Activated B cell treated with CpG ODN at 0.5 μM for 24 hours (primary cell): ENCODE results near the gene KIAA0825. TPM values are rescaled to one million over a fixed set of nuclear protein-coding genes. Genes with fewer than 3 reads are reported as not detected.

ENCODE experiments used
- ATAC-seq: fragments of 200-7000 bp; cut with Tn5 transposase; one replicate; pipeline ENCODE4 v1.10.0; 2021; ENCODE audit warnings: low read depth, mild to moderate bottlenecking, moderate library complexity
- CTCF ChIA-PET: fragments of 350-600 bp; sonication (Branson Sonifier 250); formaldehyde crosslinking; loops from one replicate; lab custom pipeline; 2021; ENCODE audit warnings: antibody characterized with exemption; lab: Charles Lee
- POLR2A ChIA-PET: fragments of 350-600 bp; sonication (Branson Sonifier 250); formaldehyde crosslinking; loops from one replicate; lab custom pipeline; 2021; ENCODE audit warnings: antibody characterized with exemption; lab: Charles Lee
- DNase-seq: peaks from one replicate; pipeline ENCODE4 v3.0.0; 2022
- H3K27ac Mint-ChIP-seq: one replicate; pipeline ENCODE4 v1.8.0; 2020; ENCODE audit warnings: mixed read lengths
- H3K27me3 Mint-ChIP-seq: one replicate; pipeline ENCODE4 v1.8.0; 2021; ENCODE audit warnings: mixed read lengths
- H3K36me3 Mint-ChIP-seq: one replicate; pipeline ENCODE4 v1.8.0; 2021; ENCODE audit warnings: low read depth, mixed read lengths
- H3K4me1 Mint-ChIP-seq: one replicate; pipeline ENCODE4 v1.8.0; 2021; ENCODE audit warnings: mixed read lengths
- H3K4me3 Mint-ChIP-seq: one replicate; pipeline ENCODE4 v1.8.0; 2020; ENCODE audit warnings: mild to moderate bottlenecking, mixed read lengths
- H3K9me3 Mint-ChIP-seq: one replicate; pipeline ENCODE4 v1.8.0; 2020; ENCODE audit warnings: mixed read lengths
- intact Hi-C: fragments of 100-400 bp; cut with micrococcal nuclease; formaldehyde crosslinking; loops from one replicate; pipeline ENCODE4 v1.15.1; 2024
- total RNA-seq: library from RNA; stranded (reverse); gene quantifications from 2 replicates; pipeline ENCODE4 v1.2.3, GENCODE V29; 2022
- TF ChIP-seq, protein P1 (sequence below): fragments of 200-600 bp; IDR thresholded peaks from one replicate; pipeline ENCODE4 v1.8.0; 2022; ENCODE audit warnings: antibody characterized with exemption, mild to moderate bottlenecking

The KIAA0825 gene
- total RNA-seq, 1 donor from 2014 or later, result 2.3 TPM

DNA sequence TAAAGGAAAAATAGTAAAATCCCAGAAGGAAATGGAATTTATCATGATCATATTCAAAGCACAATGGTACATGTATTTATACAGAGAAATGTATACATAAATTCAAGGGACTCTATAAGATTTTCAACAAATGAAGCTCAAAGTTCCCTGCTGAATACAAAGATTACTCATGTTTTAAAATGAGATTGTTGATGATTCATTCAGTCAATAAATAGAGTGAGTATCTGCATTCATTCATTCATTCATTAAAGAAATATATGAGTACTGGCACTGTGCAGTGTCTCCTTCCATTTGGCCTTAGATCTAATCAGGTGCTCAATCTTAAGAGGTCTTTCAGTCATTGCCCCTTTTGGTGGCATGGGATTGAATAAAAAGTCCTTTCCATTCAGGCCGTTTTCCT is 310.0 kb downstream of the KIAA0825 start:
- DNase-seq (no peak), ATAC-seq (no peak)
- H3K9me3 Mint-ChIP-seq, result no peaks in the 10 kb centered on the region
- H3K4me1 Mint-ChIP-seq, result no peaks in the 10 kb centered on the region
- intact Hi-C loops, result no loop called here
- no peaks in the 10 kb centered on the region for H3K36me3 Mint-ChIP-seq
- no peaks in the 10 kb centered on the region for H3K27me3 Mint-ChIP-seq
- TF ChIP-seq, protein P1, sequence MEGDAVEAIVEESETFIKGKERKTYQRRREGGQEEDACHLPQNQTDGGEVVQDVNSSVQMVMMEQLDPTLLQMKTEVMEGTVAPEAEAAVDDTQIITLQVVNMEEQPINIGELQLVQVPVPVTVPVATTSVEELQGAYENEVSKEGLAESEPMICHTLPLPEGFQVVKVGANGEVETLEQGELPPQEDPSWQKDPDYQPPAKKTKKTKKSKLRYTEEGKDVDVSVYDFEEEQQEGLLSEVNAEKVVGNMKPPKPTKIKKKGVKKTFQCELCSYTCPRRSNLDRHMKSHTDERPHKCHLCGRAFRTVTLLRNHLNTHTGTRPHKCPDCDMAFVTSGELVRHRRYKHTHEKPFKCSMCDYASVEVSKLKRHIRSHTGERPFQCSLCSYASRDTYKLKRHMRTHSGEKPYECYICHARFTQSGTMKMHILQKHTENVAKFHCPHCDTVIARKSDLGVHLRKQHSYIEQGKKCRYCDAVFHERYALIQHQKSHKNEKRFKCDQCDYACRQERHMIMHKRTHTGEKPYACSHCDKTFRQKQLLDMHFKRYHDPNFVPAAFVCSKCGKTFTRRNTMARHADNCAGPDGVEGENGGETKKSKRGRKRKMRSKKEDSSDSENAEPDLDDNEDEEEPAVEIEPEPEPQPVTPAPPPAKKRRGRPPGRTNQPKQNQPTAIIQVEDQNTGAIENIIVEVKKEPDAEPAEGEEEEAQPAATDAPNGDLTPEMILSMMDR, result no peak
- ChIA-PET POLR2A (no interaction called here), CTCF (no interaction called here)
- H3K27ac Mint-ChIP-seq, result no peak overlapping the region
- H3K4me3 Mint-ChIP-seq, result no peak overlapping the region

DNA sequence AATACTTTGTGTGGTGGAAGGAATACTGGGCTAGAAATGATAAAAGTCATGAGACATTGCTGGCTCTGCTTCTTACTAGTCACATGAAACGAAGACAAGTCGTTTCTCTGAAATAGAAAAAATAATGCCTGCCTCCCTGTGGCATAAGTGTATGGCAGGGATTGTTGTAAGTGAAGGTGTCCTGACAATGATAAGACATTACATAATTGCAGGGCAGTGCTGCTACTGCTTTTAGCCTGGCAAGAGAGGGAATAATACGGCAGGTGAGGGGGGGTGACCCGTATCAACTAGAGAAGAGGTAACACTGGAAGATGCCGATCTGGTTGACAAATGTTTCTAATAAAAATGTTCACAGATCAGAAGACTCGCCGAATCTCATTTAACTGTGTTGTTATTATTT is 314.3 kb downstream of the KIAA0825 start:
- Mint-ChIP-seq H3K36me3 (no peaks in the 10 kb centered on the region), H3K4me3 (no peak overlapping the region), H3K4me1 (no peaks in the 10 kb centered on the region), H3K27ac (no peak overlapping the region), H3K27me3 (no peaks in the 10 kb centered on the region), H3K9me3 (no peaks in the 10 kb centered on the region)
- no peak for DNase-seq
- TF ChIP-seq, protein P1, result no peak
- ChIA-PET POLR2A (no interaction called here), CTCF (no interaction called here)
- intact Hi-C loops, result no loop called here
- ATAC-seq, result no peak

DNA sequence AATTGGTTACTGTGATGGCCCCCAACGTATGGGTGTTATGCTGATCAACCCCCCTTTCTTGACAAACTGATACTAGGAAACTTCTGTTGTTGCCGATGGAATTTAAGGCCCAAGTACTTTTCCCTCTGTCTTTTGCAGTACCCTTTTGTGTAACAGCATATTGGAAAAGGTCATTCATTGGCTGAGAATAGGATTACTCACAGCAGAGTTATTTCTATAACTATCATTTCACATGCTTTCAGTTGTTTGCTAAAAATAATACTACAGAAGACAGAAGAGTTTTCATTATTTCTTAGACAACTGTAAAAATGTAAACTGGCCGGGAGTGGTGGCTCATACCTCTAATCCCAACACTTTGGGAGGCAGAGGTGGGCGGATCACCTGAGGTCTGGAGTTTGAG is 329.5 kb downstream of the KIAA0825 start:
- ChIA-PET POLR2A (no interaction called here), CTCF (no interaction called here)
- Mint-ChIP-seq H3K36me3 (no peaks in the 10 kb centered on the region), H3K27me3 (no peaks in the 10 kb centered on the region), H3K27ac (no peak overlapping the region), H3K4me3 (no peak overlapping the region), H3K9me3 (peaks cover 20% of the 10 kb centered on the region), H3K4me1 (no peaks in the 10 kb centered on the region)
- TF ChIP-seq, protein P1, result no peak
- no peak for ATAC-seq
- DNase-seq, result no peak
- intact Hi-C loops, result no loop called here

DNA sequence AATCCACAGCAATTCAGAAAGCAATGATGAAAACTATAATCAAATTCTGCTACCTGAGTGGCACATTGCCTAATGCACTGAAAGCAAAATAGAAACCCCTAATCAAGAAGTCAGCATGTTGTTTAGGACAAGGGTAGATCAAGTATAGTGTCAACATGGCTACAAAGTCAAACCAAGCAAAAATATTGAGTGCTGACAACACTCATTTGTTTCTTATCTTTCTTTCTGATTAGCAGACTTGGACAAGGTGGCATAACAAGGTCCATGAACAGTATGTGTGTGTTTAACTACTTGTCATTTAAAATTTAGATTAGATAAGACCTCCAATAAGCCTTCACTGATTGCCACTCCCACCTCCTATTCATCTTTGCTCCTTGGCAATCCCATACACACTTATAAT is 332.4 kb downstream of the KIAA0825 start:
- Mint-ChIP-seq H3K36me3 (no peaks in the 10 kb centered on the region), H3K4me3 (no peak overlapping the region), H3K4me1 (no peaks in the 10 kb centered on the region), H3K27me3 (no peaks in the 10 kb centered on the region), H3K9me3 (peaks cover 5% of the 10 kb centered on the region), H3K27ac (no peak overlapping the region)
- intact Hi-C loops, result no loop called here
- TF ChIP-seq, protein P1, result no peak
- ChIA-PET POLR2A (no interaction called here), CTCF (no interaction called here)
- ATAC-seq (no peak), DNase-seq (no peak)

DNA sequence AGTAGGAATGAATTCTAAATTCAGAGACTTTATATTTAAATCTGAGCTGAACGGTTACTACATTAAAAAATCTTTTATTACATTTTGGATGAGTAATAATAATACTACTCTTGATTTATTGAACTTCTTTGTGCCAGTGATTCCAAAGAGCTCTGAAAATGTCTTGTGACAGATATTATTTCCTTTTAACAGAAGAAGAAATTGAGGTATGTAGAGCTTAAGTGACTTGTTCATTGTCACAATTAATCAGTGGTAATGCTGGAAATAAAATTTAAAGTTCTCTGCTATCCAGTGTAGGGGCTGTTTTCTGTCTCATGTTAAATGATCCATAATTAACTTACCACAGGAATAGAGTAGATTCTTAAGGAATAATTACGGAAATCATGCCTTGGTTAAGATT is 335.3 kb downstream of the KIAA0825 start:
- Mint-ChIP-seq H3K9me3 (no peaks in the 10 kb centered on the region), H3K27me3 (no peaks in the 10 kb centered on the region), H3K36me3 (no peaks in the 10 kb centered on the region), H3K4me1 (no peaks in the 10 kb centered on the region), H3K27ac (no peak overlapping the region), H3K4me3 (no peak overlapping the region)
- POLR2A ChIA-PET, result no interaction called here
- intact Hi-C loops, result no loop called here
- CTCF ChIA-PET, result no interaction called here
- TF ChIP-seq, protein P1, result no peak
- ATAC-seq (no peak), DNase-seq (no peak)
